ENCODE data around the gene PPT1.

Gene PPT1

DNA sequence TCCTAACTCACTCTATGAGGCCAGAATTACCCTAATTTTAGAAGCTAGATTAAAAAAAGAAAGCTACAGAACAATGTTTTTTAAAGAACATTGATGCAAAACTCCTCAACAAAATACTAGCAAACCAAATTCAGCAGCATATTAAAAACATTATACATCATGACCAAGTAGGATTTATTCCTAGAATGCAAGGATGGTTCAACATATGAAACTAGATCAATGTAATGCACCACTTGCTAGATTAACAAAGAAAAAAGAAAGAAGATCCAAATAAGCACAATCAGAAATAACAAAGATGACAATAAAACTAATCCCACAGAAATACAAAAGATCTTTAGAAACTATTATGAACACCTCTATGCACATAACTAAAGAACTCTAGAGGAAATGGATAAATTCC lies 13.3 kb upstream of the PPT1 start:
- H3K4me3 ChIP-seq (ENCODE audit: low read depth, low read length), result no peak overlapping the region
- no peak for DNase-seq (ENCODE audit: low read depth)
- TF ChIP-seq POLR2A (IDR thresholded peaks at IDR 0.05; ENCODE audit: extremely low read depth, insufficient read length) (no peak), MYC (IDR thresholded peaks at IDR 0.05; ENCODE audit: low read depth, low read length) (no peak)
- TF ChIP-seq, protein P1, sequence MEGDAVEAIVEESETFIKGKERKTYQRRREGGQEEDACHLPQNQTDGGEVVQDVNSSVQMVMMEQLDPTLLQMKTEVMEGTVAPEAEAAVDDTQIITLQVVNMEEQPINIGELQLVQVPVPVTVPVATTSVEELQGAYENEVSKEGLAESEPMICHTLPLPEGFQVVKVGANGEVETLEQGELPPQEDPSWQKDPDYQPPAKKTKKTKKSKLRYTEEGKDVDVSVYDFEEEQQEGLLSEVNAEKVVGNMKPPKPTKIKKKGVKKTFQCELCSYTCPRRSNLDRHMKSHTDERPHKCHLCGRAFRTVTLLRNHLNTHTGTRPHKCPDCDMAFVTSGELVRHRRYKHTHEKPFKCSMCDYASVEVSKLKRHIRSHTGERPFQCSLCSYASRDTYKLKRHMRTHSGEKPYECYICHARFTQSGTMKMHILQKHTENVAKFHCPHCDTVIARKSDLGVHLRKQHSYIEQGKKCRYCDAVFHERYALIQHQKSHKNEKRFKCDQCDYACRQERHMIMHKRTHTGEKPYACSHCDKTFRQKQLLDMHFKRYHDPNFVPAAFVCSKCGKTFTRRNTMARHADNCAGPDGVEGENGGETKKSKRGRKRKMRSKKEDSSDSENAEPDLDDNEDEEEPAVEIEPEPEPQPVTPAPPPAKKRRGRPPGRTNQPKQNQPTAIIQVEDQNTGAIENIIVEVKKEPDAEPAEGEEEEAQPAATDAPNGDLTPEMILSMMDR (IDR thresholded peaks at IDR 0.05; ENCODE audit: low read depth, low read length), result no peak
- TF ChIP-seq, protein P2, sequence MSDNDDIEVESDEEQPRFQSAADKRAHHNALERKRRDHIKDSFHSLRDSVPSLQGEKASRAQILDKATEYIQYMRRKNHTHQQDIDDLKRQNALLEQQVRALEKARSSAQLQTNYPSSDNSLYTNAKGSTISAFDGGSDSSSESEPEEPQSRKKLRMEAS (IDR thresholded peaks at IDR 0.05; ENCODE audit: low read depth, low read length), result no peak

DNA sequence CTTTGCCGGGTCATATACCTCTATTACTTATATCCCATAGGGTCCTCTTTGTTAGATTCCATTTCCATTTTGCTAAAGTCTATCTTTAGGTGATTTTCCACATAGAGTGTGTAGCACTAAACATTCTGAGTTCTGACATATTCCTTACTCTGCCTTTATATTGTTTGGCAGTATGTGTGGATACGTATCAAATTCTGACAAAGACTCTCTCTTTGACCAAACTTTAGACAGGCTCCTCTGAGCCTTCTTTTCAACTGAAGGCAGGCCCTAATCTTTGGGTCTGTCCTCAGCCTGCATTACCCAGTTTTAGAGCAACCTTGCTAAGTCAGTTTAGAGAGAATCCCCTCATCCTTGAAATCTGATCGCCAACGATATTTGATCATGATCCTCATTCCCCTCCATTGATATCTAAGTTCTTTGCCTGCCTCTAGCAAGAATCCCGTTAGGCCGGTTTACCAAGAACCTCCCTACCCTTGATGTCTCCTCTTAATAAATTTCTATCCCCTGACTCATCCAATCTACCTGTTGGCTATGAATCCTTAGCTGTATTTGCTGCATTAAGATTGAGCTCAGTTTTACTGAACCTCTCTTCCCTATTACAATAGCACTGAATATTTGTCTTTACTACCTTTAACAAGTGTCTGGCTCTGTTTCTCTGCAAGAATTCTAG lies 10.4 kb upstream of the PPT1 start:
- no peak overlapping the region for H3K4me3 ChIP-seq (ENCODE audit: low read depth, low read length)
- TF ChIP-seq MYC (IDR thresholded peaks at IDR 0.05; ENCODE audit: low read depth, low read length) (no peak), POLR2A (IDR thresholded peaks at IDR 0.05; ENCODE audit: extremely low read depth, insufficient read length) (no peak)
- TF ChIP-seq, protein P1 (IDR thresholded peaks at IDR 0.05; ENCODE audit: low read depth, low read length), result no peak
- TF ChIP-seq, protein P2 (IDR thresholded peaks at IDR 0.05; ENCODE audit: low read depth, low read length), result no peak
- DNase-seq (ENCODE audit: low read depth), result no peak

DNA sequence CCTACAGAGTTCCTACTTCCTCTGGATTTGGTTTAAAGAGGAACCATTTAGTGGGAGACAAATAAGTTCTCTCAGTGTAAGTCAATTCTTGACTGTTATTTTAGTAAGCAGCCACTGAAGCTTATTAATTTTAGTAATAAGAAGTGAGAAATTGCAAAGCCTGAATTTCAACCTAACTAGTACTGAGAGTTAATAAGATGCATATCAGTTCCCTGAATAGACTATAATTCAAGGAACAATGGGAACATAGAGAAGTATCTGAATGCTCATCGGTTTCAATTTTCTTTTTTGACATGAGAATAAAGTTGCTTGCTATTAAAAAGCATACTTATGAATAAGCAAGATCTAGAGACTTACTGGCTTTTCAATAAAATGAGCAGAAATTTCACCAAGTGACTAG lies 8.0 kb upstream of the PPT1 start:
- no peak overlapping the region for H3K4me3 ChIP-seq (ENCODE audit: low read depth, low read length)
- TF ChIP-seq, protein P2 (IDR thresholded peaks at IDR 0.05; ENCODE audit: low read depth, low read length), result no peak
- TF ChIP-seq POLR2A (IDR thresholded peaks at IDR 0.05; ENCODE audit: extremely low read depth, insufficient read length) (no peak), MYC (IDR thresholded peaks at IDR 0.05; ENCODE audit: low read depth, low read length) (no peak)
- TF ChIP-seq, protein P1 (IDR thresholded peaks at IDR 0.05; ENCODE audit: low read depth, low read length), result no peak
- DNase-seq (ENCODE audit: low read depth), result no peak

DNA sequence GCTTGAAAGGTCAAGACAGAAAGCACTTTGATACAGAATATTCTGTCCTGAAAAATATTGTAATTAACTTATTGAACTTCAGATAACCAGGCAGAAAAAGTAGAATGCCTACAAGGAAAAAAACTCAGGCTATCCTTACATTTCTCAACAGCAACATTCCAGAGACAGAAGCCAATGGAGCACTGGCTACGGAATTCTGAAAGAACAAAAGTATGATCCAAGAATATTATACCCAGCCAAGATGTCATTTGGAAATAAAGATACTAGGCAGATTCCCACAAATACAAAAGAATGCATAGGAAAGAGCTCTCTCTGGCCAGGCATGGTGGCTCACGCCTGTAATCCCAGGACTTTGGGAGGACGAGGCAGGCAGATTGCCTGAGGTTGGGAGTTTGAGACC lies 5.8 kb upstream of the PPT1 start:
- no peak for DNase-seq (ENCODE audit: low read depth)
- TF ChIP-seq, protein P1 (IDR thresholded peaks at IDR 0.05; ENCODE audit: low read depth, low read length), result no peak
- TF ChIP-seq, protein P2 (IDR thresholded peaks at IDR 0.05; ENCODE audit: low read depth, low read length), result no peak
- TF ChIP-seq MYC (IDR thresholded peaks at IDR 0.05; ENCODE audit: low read depth, low read length) (no peak), POLR2A (IDR thresholded peaks at IDR 0.05; ENCODE audit: extremely low read depth, insufficient read length) (no peak)
- no peak overlapping the region for H3K4me3 ChIP-seq (ENCODE audit: low read depth, low read length)

DNA sequence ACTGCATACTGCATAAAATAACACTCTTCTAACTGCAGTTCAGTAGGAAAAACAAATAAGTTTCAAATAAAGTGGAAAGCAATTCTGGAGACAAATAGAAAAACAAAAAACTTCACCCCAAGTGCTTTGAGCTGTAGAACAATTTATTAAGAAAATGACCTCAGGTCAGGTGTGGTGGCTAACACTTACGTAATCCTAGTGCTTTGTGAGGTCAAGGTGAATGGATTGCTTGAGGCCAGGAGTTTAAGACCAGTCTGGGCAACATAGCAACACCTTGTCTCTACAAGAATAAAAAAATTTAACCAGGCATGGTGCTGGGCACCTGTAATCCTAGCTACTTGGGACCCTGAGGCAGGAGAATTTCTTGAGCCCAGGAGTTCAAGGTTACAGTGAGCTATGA lies 5.0 kb upstream of the PPT1 start:
- H3K4me3 ChIP-seq (ENCODE audit: low read depth, low read length), result no peak overlapping the region
- TF ChIP-seq, protein P2 (IDR thresholded peaks at IDR 0.05; ENCODE audit: low read depth, low read length), result no peak
- TF ChIP-seq, protein P1 (IDR thresholded peaks at IDR 0.05; ENCODE audit: low read depth, low read length), result no peak
- TF ChIP-seq MYC (IDR thresholded peaks at IDR 0.05; ENCODE audit: low read depth, low read length) (no peak), POLR2A (IDR thresholded peaks at IDR 0.05; ENCODE audit: extremely low read depth, insufficient read length) (no peak)
- DNase-seq (ENCODE audit: low read depth), result no peak

All from NB4 (cell line).